SKM-1 treated with dmso at 0.1 percent for 144 hours (cell line): ENCODE measurements around the gene FER.
A peak's percentile ranks its signal among the peaks of the same experiment; 100 is the strongest.
"Not testable (repeated sequence)": the region's sequence is repeated elsewhere in the genome, so short reads cannot be mapped to it uniquely, and the experiment has no call there.

Experiments
- DNase-seq: peaks from one replicate; lab custom pipeline; 2025; ENCODE audit not compliant: unreplicated experiment; lab: John Stamatoyannopoulos, UW

FER gene

GRCh38 chr5:108869066-108869465 is 121.4 kb downstream of the FER start:
- no peak for DNase-seq

- DNase-seq = no peak
Measured at GRCh38 chr5:108876451-108876850, 128.8 kb downstream of the FER start.

DNA sequence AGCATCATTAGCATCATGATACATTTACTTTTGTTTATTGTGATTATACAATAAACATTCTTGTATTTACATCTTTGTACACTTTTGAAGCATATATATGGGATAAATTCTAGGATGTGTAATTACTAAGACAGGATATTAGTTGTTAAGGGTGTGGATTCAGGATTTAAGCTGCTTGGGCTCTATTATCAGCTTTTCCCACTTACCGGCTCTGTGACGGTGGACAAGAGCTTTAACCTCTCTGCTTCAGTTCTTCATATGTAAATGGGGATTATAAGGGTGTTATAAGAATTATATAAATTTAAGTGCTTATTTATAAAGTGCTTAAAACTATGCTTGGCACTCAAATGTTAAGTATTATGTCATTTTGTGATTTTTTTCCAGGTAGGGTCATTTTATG is 131.1 kb downstream of the FER start:
- DNase-seq = no peak

GRCh38 chr5:108881133-108881532 is 133.4 kb downstream of the FER start:
- no peak for DNase-seq

GRCh38 chr5:108884736-108885135 is 137.0 kb downstream of the FER start:
- DNase-seq = no peak

GRCh38 chr5:108898257-108898656 is 150.6 kb downstream of the FER start:
- no peak for DNase-seq

DNA sequence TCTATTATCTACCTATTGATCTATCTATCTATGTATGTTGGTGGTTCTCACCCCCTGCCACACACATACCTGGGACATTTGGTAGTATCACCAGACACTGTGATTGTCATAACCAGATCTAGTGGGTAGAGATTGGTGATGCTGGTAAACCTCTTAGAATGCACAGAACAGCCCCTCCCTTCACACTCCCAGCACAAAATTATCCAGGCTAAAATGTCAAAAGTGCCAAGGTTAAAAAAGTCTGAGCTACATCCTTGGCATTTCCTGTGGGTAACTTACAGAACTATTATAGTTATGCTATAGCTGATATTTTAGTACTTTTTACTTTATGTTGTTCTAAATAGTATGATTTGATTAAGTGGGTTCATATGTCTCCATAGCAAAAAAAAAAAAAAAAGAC is 151.0 kb downstream of the FER start:
- DNase-seq = no peak

DNA sequence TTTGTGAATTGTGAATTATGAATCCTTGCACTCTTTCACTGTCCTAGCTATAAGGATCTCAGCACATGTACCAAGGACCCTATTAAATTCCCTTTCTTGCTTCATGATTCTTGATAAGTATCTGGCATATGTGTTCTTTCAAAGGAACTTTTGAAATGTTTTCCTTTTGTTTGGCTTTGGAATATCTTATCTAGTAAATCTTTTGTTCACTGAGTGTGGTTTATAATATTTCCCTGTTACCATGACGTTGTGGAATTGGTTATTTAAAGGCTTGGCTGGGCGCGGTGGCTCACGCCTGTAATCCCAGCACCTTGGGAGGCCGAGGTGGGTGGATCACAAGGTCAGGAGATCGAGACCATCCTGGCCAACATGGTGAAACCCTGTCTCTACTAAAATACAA is 151.5 kb downstream of the FER start:
- not testable (repeated sequence) for DNase-seq

DNA sequence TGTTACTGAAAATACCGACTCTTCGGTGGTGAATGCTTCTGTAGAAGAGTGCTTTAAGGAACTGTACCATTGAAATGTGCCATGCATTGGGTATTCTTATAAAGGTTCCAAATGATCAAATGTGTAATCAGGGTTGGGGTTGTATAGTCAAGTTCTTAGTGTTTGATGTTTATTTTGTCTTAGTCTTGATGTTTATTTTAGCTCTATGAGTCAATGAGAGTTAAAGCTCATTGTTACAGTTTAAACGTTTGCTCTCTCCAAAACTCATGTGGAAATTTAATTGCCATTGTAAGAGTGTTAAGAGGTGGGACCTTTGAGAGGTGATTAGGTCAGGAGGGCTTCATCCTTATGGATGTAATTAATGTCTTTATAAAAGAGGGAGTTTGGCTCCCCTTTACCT is 153.0 kb downstream of the FER start:
- DNase-seq = no peak

DNA sequence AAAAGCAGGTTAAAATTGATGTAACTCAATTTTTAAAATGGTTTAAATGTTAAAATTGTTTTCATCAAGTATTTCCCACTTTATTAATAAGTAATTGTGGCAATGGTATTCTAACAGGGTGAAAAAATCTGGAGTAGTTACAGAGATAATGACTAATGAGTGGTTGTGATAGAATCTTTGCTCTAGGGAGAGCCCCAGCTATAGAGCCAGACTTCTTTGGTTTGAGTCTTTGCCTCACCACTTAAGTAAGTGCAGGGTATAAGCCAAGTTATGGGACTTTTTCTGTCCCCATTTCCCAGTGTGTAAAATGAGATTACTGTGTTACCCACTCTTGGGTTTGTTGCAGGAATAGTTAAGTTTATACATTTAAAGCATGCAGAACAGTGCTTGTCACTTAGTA is 158.1 kb downstream of the FER start:
- no peak for DNase-seq

DNA sequence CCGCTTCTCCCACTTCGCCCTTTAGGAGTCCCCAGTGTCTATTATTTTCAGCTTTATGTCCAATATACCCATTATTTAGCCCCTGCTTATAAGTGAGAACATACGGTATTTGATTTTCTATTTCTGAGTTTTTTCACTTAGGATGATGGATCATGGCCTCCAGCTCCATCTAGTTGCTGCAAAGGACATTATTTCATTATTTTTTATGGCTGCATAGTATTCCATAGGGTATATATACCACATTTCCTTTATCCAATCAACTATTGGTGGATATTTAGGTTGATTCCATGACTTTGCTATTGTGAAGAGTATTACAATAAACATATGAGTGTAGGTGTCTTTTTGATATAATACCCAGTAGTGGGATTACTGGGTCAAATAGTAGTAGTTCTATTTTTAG is 162.9 kb downstream of the FER start:
- DNase-seq = no peak

- no peak for DNase-seq
Measured at GRCh38 chr5:108911055-108911454, 163.4 kb downstream of the FER start.

DNA sequence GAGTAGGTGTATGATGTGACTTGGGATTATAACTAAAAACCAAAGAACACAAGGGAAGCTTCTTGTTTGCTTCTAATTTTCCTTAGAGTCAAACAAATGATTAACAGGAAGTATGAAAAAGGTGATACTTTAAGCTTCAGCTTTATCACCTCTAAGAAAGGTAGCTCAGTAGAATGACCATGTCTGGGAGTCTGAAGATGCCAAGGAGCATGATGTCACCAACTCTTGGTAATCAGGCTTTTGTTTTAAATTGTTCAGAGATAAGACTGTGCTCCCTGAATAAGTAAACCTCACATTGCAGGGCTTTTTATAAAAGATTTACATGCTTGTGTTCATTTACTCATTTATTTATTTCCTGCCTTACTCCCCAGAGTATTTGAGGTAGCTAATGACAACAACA is 169.9 kb downstream of the FER start:
- no peak for DNase-seq

DNA sequence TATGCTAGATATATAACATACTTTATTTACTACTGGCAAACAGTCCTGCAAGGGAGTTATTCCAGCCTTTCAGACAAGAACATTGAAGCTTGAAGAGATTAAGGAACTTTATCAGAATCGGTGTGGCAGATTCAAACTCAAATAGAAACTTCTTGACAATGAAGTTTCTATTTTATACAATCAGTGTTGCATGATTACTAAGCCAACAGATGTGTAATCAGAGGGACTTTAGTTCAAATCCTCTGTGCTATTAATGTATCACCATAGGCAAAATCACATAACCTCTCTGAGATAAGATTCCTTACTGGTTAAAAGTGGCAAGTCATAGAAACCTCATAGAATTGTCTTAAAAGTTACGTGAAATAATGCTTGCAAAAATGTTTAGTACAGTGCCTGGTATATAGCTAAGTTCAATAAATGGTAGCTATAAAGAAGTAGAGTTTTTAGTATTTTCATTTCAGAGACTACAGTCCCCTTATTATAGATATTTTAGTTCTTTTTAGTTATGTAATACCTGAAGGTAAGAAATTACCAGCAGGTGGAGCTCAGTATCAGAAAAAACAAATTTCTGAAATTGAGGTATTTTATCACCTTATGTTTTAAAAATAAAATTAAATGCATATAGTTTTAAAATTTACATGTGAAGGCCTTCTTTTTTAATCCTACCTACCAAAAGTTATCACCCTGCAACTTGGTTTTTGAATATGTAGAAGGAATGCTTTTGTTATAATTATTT is 172.1 kb downstream of the FER start:
- no peak for DNase-seq

DNA sequence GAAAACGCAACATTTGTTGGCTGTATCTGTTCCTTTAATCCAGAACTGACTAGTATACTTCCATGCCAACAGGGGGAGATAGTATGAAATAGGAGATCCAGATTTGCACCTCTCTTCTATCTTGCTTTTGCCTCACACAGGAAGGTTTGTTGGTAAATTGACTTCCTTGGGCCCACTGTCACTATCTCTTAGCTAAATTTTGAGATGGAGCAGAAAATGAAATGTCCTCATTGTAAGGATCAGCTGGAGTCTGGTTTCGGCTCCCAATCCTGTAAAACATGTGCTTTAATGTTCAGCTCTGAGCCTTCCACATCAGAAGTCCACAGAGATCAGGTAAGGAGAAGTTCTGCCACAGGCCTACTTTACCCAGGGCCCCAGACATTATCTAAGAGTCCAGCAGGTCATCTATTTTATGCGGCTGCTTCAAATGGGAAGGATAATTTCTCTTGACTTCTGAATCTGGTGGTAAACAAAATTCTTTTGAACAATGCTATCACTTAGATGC is 176.8 kb downstream of the FER start:
- DNase-seq = peak; percentile 26

DNA sequence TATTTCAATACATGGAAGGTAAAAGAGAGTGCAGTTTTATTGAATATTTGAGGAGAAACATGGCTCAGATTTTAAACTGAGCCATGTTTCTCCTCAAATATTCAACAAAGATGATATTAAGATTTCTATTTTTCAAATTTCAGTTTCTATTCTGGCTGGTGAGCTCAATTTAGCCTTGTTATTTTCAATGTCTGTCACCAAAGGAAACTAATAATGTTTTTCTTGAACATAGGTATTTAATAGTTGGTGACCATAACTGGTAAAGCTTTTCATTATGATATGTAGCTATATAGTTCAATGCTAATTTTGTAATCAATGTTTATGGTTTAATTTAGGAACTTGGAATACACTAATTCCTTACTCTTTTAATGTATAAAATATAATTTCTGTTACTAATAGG is 177.4 kb downstream of the FER start:
- DNase-seq = no peak

- no peak for DNase-seq
Measured at GRCh38 chr5:108930107-108930506, 182.4 kb downstream of the FER start.

GRCh38 chr5:108935611-108936010 is 187.9 kb downstream of the FER start:
- no peak for DNase-seq

GRCh38 chr5:108937221-108937620 is 189.5 kb downstream of the FER start:
- no peak for DNase-seq

DNA sequence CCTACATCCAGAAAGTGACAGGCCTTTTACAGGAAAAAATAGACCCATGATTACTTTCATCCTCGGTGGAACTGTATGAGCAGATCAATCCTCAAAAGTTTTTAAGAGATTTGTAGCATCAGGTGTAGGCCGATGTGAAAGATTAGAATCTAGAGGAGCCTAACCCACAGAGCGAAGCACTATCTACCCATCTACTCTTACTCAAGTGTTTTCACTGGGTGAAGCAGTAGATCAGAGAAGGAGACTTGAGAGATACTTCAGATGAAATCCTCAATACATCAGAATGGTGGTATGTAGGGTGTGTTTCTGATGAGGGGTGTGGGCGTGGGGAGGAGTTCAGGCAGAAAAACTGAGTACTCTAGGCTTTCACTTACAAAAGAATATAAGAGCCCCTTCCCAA is 192.8 kb downstream of the FER start:
- DNase-seq = no peak

DNA sequence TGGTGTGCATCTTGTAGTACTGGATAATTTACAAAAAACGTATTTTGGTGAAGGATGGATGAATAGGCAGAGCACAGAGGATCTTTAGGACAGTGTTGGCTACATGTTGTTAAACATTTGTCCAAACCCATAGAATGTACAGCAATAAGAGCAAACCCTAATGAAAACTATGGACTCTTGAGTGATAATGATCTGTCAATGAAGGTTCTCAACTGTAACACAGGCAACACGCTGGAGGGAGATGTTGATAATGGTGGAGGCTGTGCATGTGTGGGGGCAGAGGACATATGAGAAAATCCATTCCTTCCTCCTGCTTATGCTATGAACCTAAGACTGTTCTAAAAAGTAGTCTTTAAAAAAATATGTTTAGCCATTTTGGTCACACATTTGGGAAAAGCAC is 194.0 kb downstream of the FER start:
- DNase-seq = no peak

- no peak for DNase-seq
Measured at GRCh38 chr5:108942701-108943100, 195.0 kb downstream of the FER start.

DNA sequence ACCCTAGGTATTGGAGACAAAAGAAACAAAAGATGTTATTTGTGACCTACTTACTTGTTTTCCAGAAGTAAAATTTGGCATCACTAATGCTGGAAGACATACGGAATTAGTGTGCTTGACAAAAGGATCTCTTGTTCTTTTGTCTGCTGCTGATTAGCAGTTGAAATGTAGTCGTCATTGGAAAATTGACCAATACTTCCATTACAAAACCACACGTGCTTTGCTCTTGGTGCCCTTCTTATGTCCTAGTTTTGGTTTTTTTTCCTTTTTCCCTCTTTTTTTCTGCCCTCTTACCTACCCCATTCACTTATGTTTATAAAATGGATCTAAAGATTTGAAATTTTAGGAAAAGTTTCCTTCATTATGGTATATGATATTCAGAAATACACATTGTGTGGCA is 197.4 kb downstream of the FER start:
- DNase-seq = no peak
